ENCODE results near the gene HASPIN.

DNA sequence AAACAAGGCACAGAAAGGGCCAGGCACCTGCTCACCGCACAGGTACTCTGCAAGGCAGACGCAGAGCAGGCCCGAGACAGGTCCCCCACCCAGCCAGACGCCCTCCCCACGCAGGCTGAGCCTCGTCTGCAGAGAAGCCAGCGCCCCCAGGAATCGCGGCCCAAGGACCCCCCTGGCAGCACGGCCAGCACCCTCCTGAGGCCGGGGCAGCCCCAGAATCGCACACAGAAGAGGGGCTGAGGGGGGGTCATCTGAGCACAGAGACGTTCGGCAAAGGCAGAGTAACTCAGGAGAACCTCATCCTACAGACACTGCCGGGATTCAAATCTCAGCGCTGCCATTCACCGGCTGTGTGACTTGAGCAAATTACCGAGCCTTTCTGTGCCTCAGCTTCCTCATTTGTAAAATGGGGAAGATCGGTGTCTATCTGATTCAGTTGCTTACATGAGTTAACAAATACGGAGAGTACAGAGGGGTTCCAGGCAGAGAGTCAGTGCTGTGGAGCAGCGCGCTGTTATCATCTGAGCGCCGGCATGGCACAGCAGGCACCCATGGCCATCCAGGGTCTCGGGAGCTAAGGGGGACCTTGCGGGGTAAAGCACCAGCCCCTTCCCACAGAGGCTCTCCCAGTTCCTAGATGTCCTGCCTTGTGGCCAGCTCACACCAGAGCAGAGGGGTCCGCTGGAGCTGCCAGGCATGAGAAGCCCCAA, 44.7 kb upstream of the HASPIN start:
- TF ChIP-seq, protein P1, sequence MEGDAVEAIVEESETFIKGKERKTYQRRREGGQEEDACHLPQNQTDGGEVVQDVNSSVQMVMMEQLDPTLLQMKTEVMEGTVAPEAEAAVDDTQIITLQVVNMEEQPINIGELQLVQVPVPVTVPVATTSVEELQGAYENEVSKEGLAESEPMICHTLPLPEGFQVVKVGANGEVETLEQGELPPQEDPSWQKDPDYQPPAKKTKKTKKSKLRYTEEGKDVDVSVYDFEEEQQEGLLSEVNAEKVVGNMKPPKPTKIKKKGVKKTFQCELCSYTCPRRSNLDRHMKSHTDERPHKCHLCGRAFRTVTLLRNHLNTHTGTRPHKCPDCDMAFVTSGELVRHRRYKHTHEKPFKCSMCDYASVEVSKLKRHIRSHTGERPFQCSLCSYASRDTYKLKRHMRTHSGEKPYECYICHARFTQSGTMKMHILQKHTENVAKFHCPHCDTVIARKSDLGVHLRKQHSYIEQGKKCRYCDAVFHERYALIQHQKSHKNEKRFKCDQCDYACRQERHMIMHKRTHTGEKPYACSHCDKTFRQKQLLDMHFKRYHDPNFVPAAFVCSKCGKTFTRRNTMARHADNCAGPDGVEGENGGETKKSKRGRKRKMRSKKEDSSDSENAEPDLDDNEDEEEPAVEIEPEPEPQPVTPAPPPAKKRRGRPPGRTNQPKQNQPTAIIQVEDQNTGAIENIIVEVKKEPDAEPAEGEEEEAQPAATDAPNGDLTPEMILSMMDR (optimal IDR thresholded peaks at IDR 0.05 in 1 of 3, IDR thresholded peaks at IDR 0.05 in 1 of 3, conservative IDR thresholded peaks at IDR 0.05 in 1 of 3; ENCODE audit: extremely low read depth in 1 of 3, insufficient read depth in 2 of 3, low read length in 3 of 3): no peak
- TF ChIP-seq EZH2 (IDR thresholded peaks at IDR 0.05; ENCODE audit: low read length): no peak
